Osteoblast (primary cell): ENCODE data around the gene PXK. TPM values are rescaled to one million over a fixed set of nuclear protein-coding genes. Genes with fewer than 3 reads are reported as not detected.

Experiments used
- DNase-seq: peaks from one replicate; pipeline ENCODE4 v3.0.0; 2011; ENCODE audit warnings: low spot score, mixed read lengths; ENCODE audit not compliant: insufficient read length; ENCODE audit errors: missing footprints
- H2AFZ ChIP-seq: 2 replicates; pipeline ENCODE4 v1.6.0; 2011; ENCODE audit warnings: mild to moderate bottlenecking, low read length
- H3K27ac ChIP-seq: 2 replicates; pipeline ENCODE4 v1.5.1; 2011; ENCODE audit warnings: mild to moderate bottlenecking, low read depth, low read length, moderate library complexity
- H3K27me3 ChIP-seq: 2 replicates; pipeline ENCODE4 v1.6.0; 2012; ENCODE audit warnings: mild to moderate bottlenecking, control low read depth, inconsistent platforms, low read length, moderate library complexity; ENCODE audit not compliant: insufficient read depth
- H3K36me3 ChIP-seq: 2 replicates; pipeline ENCODE4 v1.5.1; 2011; ENCODE audit warnings: mild to moderate bottlenecking, low read length, control low read depth, moderate library complexity; ENCODE audit not compliant: insufficient read depth
- H3K4me1 ChIP-seq: 2 replicates; pipeline ENCODE4 v1.5.1; 2011; ENCODE audit warnings: mild to moderate bottlenecking, low read length, control low read depth, moderate library complexity; ENCODE audit not compliant: insufficient read depth
- H3K4me2 ChIP-seq: 2 replicates; pipeline ENCODE4 v1.6.0; 2011; ENCODE audit warnings: mild to moderate bottlenecking, low read length; ENCODE audit not compliant: insufficient read depth
- H3K4me3 ChIP-seq: fragments of 200-600 bp; sonication (generic); 3 replicates; pipeline ENCODE4 v1.5.1; 2012; ENCODE audit warnings: mild to moderate bottlenecking, low read length, inconsistent platforms; ENCODE audit not compliant: insufficient read depth
- H3K79me2 ChIP-seq: 2 replicates; pipeline ENCODE4 v1.6.0; 2012; ENCODE audit warnings: mild to moderate bottlenecking, low read length, control low read depth, inconsistent platforms; ENCODE audit not compliant: insufficient read depth
- H3K9me3 ChIP-seq: 2 replicates; pipeline ENCODE4 v1.5.1; 2011; ENCODE audit warnings: low read depth, low read length, control low read depth
- H4K20me1 ChIP-seq: 2 replicates; pipeline ENCODE4 v1.6.0; 2012; ENCODE audit warnings: mild to moderate bottlenecking, low read length, control low read depth; ENCODE audit not compliant: insufficient read depth
- CTCF ChIP-seq: IDR thresholded peaks from 2 replicates; pipeline ENCODE4 v1.5.1; 2011; ENCODE audit warnings: mild to moderate bottlenecking, low read depth, low read length, moderate library complexity; ENCODE audit errors: extremely low read depth
- total RNA-seq: library from RNA; depleted of rRNA; stranded (reverse); fragments of >200 nt; gene quantifications from 2 replicates; pipeline ENCODE4 v1.2.3, GENCODE V29; 2012

Gene PXK
- total RNA-seq, 1 donor, result 77.4 TPM

- Histone ChIP-seq H3K4me2 (peak overlapping the region; percentile 66), H3K4me1 (peaks cover 54% of the 10 kb centered on the region), H3K79me2 (peaks cover 6% of the 10 kb centered on the region)
Measured at GRCh38 chr3:58384381-58385090, 51.8 kb downstream of the PXK start.

GRCh38 chr3:58386626-58387365, 54.1 kb downstream of the PXK start:
- Histone ChIP-seq H3K9me3 (no peaks in the 10 kb centered on the region), H2AFZ (no peak overlapping the region), H3K4me2 (no peak overlapping the region), H4K20me1 (no peaks in the 10 kb centered on the region), H3K27me3 (no peaks in the 10 kb centered on the region), H3K79me2 (peaks cover 6% of the 10 kb centered on the region), H3K27ac (peak overlapping the region; percentile 64), H3K4me1 (peaks cover 61% of the 10 kb centered on the region), H3K36me3 (peaks cover 9% of the 10 kb centered on the region), H3K4me3 (no peak overlapping the region)
- TF ChIP-seq CTCF, result no peak
- no peak for DNase-seq

More at GRCh38 chr3:58384381-58385090, 51.8 kb downstream of the PXK start:
- Histone ChIP-seq H3K9me3 (no peaks in the 10 kb centered on the region), H3K4me3 (peak overlapping the region; percentile 24), H4K20me1 (no peaks in the 10 kb centered on the region), H3K36me3 (peaks cover 9% of the 10 kb centered on the region), H2AFZ (peak overlapping the region; percentile 15), H3K27ac (peak overlapping the region; percentile 96), H3K27me3 (no peaks in the 10 kb centered on the region)
- no peak for TF ChIP-seq CTCF
- peak; percentile 63 for DNase-seq

GRCh38 chr3:58387650-58388546, 55.2 kb downstream of the PXK start:
- Histone ChIP-seq H4K20me1 (no peaks in the 10 kb centered on the region), H3K4me2 (no peak overlapping the region), H3K9me3 (no peaks in the 10 kb centered on the region), H3K4me1 (peaks cover 62% of the 10 kb centered on the region), H2AFZ (no peak overlapping the region), H3K27ac (peak overlapping the region; percentile 64), H3K79me2 (peaks cover 6% of the 10 kb centered on the region), H3K27me3 (no peaks in the 10 kb centered on the region), H3K4me3 (no peak overlapping the region), H3K36me3 (peaks cover 11% of the 10 kb centered on the region)
- no peak for TF ChIP-seq CTCF
- DNase-seq, result no peak
